CMK (cell line): ENCODE results near the gene SBK1.
"Not testable (repeated sequence)": the region's sequence is repeated elsewhere in the genome, so short reads cannot be mapped to it uniquely, and the experiment has no call there.

Experiments
- DNase-seq: peaks from one replicate; pipeline ENCODE4 v3.0.0-alpha.2; 2010; ENCODE audit warnings: low read depth

SBK1 gene

GRCh38 chr16:28335678-28336077 lies 43.4 kb downstream of the SBK1 start:
- not testable (repeated sequence) for DNase-seq

GRCh38 chr16:28336940-28337710 lies 44.8 kb downstream of the SBK1 start:
- not testable (repeated sequence) for DNase-seq

GRCh38 chr16:28338230-28338629 lies 45.9 kb downstream of the SBK1 start:
- DNase-seq, result not testable (repeated sequence)

GRCh38 chr16:28362600-28362999 lies 70.3 kb downstream of the SBK1 start:
- not testable (repeated sequence) for DNase-seq

GRCh38 chr16:28363408-28363807 lies 71.1 kb downstream of the SBK1 start, which contains the start of gene NPIPB6:
Gene NPIPB6, minus strand, starts transcription at chr16:28363508. Its CDS starts 686 bp downstream, at chr16:28362822.
- not testable (repeated sequence) for DNase-seq

- DNase-seq, result not testable (repeated sequence)
Measured at GRCh38 chr16:28364268-28365173, 72.2 kb downstream of the SBK1 start.

GRCh38 chr16:28367926-28368325 lies 75.6 kb downstream of the SBK1 start:
- DNase-seq, result not testable (repeated sequence)
